Ramos (cell line): ENCODE results near the gene CHIT1.

Source experiments
- in situ Hi-C: fragments of 300-500 bp; cut with MboI; formaldehyde crosslinking; loops from one replicate; pipeline ENCODE4 v1.14.3; 2022; ENCODE audit warnings: low sequenced_read_pairs; ENCODE audit not compliant: unreplicated experiment

CHIT1 gene

GRCh38 chr1:203200916-203201315, 28.6 kb downstream of the CHIT1 start:
- in situ Hi-C loops, result loop anchor here (25.0 kb wide), 1 partner anchor 164 kb away; the partner anchor contains the start of gene PPFIA4

- in situ Hi-C loops, result loop anchor here (25.0 kb wide), 1 partner anchor 163 kb away; the partner anchor contains the start of gene PPFIA4
Measured at GRCh38 chr1:203199816-203200571, 29.5 kb downstream of the CHIT1 start.

- in situ Hi-C loops, result no loop called here
Measured at GRCh38 chr1:203199481-203199815, 30.0 kb downstream of the CHIT1 start.

- in situ Hi-C loops, result no loop called here
Measured at GRCh38 chr1:203199002-203199401, 30.5 kb downstream of the CHIT1 start.

GRCh38 chr1:203197625-203198024, 31.8 kb downstream of the CHIT1 start:
- in situ Hi-C loops, result no loop called here

GRCh38 chr1:203196371-203196770, 33.1 kb downstream of the CHIT1 start:
- in situ Hi-C loops, result no loop called here

GRCh38 chr1:203190949-203191348, 38.5 kb downstream of the CHIT1 start:
- in situ Hi-C loops, result no loop called here

- in situ Hi-C loops, result no loop called here
Measured at GRCh38 chr1:203189951-203190352, 39.5 kb downstream of the CHIT1 start.

GRCh38 chr1:203188686-203189232, 40.7 kb downstream of the CHIT1 start:
- in situ Hi-C loops, result no loop called here

- in situ Hi-C loops, result no loop called here
Measured at GRCh38 chr1:203187689-203188264, 41.7 kb downstream of the CHIT1 start.

GRCh38 chr1:203187304-203187685, 42.2 kb downstream of the CHIT1 start:
- in situ Hi-C loops, result no loop called here

- in situ Hi-C loops, result no loop called here
Measured at GRCh38 chr1:203186446-203187303, 42.8 kb downstream of the CHIT1 start, which contains the start of gene CHI3L1. TSS of gene CHI3L1 (minus strand) at chr1:203186704. CDS start at chr1:203186623, 81 bp downstream.

GRCh38 chr1:203186091-203186445, 43.4 kb downstream of the CHIT1 start:
- in situ Hi-C loops, result no loop called here

GRCh38 chr1:203185585-203185984, 43.9 kb downstream of the CHIT1 start:
- in situ Hi-C loops, result no loop called here

GRCh38 chr1:203185061-203185461, 44.4 kb downstream of the CHIT1 start:
- in situ Hi-C loops, result no loop called here

GRCh38 chr1:203184467-203184866, 45.0 kb downstream of the CHIT1 start:
- in situ Hi-C loops, result no loop called here

GRCh38 chr1:203183828-203184227, 45.6 kb downstream of the CHIT1 start:
- in situ Hi-C loops, result no loop called here

- in situ Hi-C loops, result no loop called here
Measured at GRCh38 chr1:203182387-203182953, 47.0 kb downstream of the CHIT1 start.

GRCh38 chr1:203181586-203182386, 47.7 kb downstream of the CHIT1 start:
- in situ Hi-C loops, result no loop called here
